KMS-11 (cell line): ENCODE measurements around the gene ELFN2.

ENCODE experiments used
- H2AFZ ChIP-seq: fragments of 200-600 bp; sonication (generic); 2 replicates; pipeline ENCODE4 v1.6.1; 2016; ENCODE audit warnings: antibody characterized with exemption, mixed run types, low read depth
- H3K27ac ChIP-seq: fragments of 200-600 bp; sonication (generic); 2 replicates; pipeline ENCODE4 v1.6.1; 2016; ENCODE audit warnings: mild to moderate bottlenecking, mixed run types
- H3K27me3 ChIP-seq: fragments of 200-600 bp; sonication (generic); 2 replicates; pipeline ENCODE4 v1.6.1; 2017; ENCODE audit warnings: mild to moderate bottlenecking, low read depth, mixed run types, moderate library complexity; ENCODE audit not compliant: insufficient read depth
- H3K36me3 ChIP-seq: fragments of 200-600 bp; sonication (generic); 2 replicates; pipeline ENCODE4 v1.6.1; 2017; ENCODE audit warnings: mild to moderate bottlenecking, mixed run types; ENCODE audit not compliant: insufficient read depth
- H3K4me1 ChIP-seq: fragments of 200-600 bp; sonication (generic); 2 replicates; pipeline ENCODE4 v1.6.1; 2016; ENCODE audit warnings: mild to moderate bottlenecking, low read depth, mixed run types; ENCODE audit not compliant: poor library complexity, severe bottlenecking
- H3K4me2 ChIP-seq: fragments of 200-600 bp; sonication (generic); 2 replicates; pipeline ENCODE4 v1.7.0; 2016; ENCODE audit warnings: mild to moderate bottlenecking, mixed run types
- H3K4me3 ChIP-seq: fragments of 200-600 bp; sonication (generic); IDR thresholded peaks from 2 replicates; pipeline ENCODE4 v1.6.1; 2017; ENCODE audit warnings: low read depth, low read length, mixed read lengths; ENCODE audit not compliant: insufficient read depth
- H3K79me2 ChIP-seq: fragments of 200-600 bp; sonication (generic); 2 replicates; pipeline ENCODE4 v1.6.1; 2016; ENCODE audit warnings: low read depth, mixed run types; ENCODE audit not compliant: insufficient read depth
- H3K9ac ChIP-seq: fragments of 200-600 bp; sonication (generic); 2 replicates; pipeline ENCODE4 v1.6.1; 2016; ENCODE audit warnings: mild to moderate bottlenecking, mixed run types
- H4K20me1 ChIP-seq: fragments of 200-600 bp; sonication (generic); 2 replicates; pipeline ENCODE4 v1.6.1; 2016; ENCODE audit warnings: mild to moderate bottlenecking, mixed run types; ENCODE audit not compliant: insufficient read depth
- TF ChIP-seq, protein P1 (sequence below): fragments of 200-600 bp; sonication (generic); conservative IDR thresholded peaks from 2 replicates; pipeline ENCODE4 v1.6.1; 2017; ENCODE audit warnings: low read depth, mild to moderate bottlenecking, antibody characterized with exemption, low read length, moderate library complexity, mixed read lengths

Gene ELFN2

GRCh38 chr22:37413546-37413945 lies 13.7 kb downstream of the ELFN2 start:
- Histone ChIP-seq H3K36me3 (no peaks in the 10 kb centered on the region), H3K9ac (no peak overlapping the region), H3K79me2 (no peaks in the 10 kb centered on the region), H3K4me2 (no peak overlapping the region), H3K27me3 (peaks cover 33% of the 10 kb centered on the region; the same call in 1 of the 2 replicates), H3K4me3 (no peak overlapping the region), H3K4me1 (no peaks in the 10 kb centered on the region), H4K20me1 (no peaks in the 10 kb centered on the region), H2AFZ (no peak overlapping the region), H3K27ac (no peak overlapping the region)
- TF ChIP-seq, protein P1, sequence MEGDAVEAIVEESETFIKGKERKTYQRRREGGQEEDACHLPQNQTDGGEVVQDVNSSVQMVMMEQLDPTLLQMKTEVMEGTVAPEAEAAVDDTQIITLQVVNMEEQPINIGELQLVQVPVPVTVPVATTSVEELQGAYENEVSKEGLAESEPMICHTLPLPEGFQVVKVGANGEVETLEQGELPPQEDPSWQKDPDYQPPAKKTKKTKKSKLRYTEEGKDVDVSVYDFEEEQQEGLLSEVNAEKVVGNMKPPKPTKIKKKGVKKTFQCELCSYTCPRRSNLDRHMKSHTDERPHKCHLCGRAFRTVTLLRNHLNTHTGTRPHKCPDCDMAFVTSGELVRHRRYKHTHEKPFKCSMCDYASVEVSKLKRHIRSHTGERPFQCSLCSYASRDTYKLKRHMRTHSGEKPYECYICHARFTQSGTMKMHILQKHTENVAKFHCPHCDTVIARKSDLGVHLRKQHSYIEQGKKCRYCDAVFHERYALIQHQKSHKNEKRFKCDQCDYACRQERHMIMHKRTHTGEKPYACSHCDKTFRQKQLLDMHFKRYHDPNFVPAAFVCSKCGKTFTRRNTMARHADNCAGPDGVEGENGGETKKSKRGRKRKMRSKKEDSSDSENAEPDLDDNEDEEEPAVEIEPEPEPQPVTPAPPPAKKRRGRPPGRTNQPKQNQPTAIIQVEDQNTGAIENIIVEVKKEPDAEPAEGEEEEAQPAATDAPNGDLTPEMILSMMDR: no peak

- Histone ChIP-seq H3K9ac (no peak overlapping the region), H2AFZ (no peak overlapping the region), H3K4me3 (no peak overlapping the region), H3K79me2 (no peaks in the 10 kb centered on the region), H3K27me3 (peaks cover 41% of the 10 kb centered on the region; the same call in 1 of the 2 replicates), H3K4me2 (no peak overlapping the region), H3K36me3 (no peaks in the 10 kb centered on the region), H4K20me1 (no peaks in the 10 kb centered on the region), H3K4me1 (no peaks in the 10 kb centered on the region), H3K27ac (no peak overlapping the region)
- TF ChIP-seq, protein P1: no peak
Measured at GRCh38 chr22:37412495-37413250, 14.6 kb downstream of the ELFN2 start.

DNA sequence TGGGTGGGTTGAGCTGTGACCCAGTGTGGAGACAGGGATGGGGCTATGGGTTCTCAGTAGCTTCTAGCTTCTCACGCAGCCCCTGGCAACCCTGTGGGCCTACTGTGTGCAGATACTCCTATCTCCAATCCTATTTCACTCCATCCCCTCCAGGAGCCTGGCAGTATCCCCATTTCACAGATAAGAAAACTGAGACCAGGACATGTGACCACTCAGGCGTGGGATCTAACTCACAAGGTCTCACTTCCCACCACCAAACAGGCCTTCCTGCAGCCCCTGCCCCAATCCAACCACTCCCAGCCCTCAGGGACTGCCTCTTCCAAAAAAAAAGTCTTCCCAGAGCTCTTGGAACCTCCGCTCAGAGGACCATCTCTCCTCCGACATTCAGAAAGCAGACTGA lies 15.6 kb downstream of the ELFN2 start:
- no peaks in the 10 kb centered on the region for H3K79me2 ChIP-seq
- no peak overlapping the region for H3K9ac ChIP-seq
- no peaks in the 10 kb centered on the region for H4K20me1 ChIP-seq
- TF ChIP-seq, protein P1: no peak
- H3K27me3 ChIP-seq: peaks cover 42% of the 10 kb centered on the region; the same call in 1 of the 2 replicates
- no peaks in the 10 kb centered on the region for H3K36me3 ChIP-seq
- no peak overlapping the region for H3K27ac ChIP-seq
- no peaks in the 10 kb centered on the region for H3K4me1 ChIP-seq
- H3K4me2 ChIP-seq: no peak overlapping the region
- no peak overlapping the region for H3K4me3 ChIP-seq
- H2AFZ ChIP-seq: no peak overlapping the region

DNA sequence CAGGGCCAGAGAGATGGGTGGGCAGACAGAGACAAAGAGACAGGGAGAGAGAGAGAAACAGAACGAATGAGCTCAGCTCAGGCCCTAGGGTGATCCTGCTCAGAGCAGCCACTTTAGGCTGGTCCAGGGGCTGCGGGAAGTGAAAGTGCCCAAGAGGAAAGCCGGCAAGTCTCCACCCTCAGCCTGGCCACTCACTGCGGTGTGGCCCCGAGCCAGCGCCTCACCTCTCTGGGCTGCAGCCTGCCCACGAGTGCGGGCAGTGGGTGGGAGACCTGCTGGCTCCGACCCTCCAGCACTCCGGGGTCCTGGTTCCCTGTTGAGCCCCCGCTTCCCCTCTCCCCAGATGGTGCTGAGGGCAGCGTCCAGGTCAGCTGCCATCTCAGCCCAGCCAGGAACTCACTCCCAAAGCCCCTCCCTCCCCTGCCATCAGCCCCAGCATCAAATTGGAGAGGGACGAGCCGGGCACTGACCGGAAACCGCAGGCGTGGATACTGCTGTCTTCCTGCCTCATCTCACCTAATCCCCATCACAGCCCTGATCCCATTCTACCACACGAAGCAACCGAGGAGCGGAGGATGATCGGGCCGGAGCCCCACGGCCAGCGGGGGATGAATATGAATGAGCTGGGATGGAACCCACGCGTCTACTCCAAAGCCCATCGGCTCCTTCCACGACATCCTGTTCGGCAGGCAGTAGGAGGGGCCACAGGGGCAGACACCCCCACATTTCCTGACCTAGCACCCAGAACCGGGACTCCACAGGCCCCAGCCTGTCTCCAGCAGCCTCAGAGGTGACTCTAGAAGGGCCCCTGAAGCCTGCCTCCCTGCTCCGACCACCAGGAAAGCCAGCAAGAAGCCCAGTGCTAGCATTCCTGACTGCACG lies 16.9 kb downstream of the ELFN2 start:
- Histone ChIP-seq H2AFZ (no peak overlapping the region), H3K4me1 (no peaks in the 10 kb centered on the region), H3K4me2 (no peak overlapping the region), H3K27me3 (peaks cover 45% of the 10 kb centered on the region; the same call in 1 of the 2 replicates), H4K20me1 (no peaks in the 10 kb centered on the region), H3K27ac (no peak overlapping the region), H3K9ac (no peak overlapping the region), H3K4me3 (no peak overlapping the region), H3K36me3 (no peaks in the 10 kb centered on the region), H3K79me2 (no peaks in the 10 kb centered on the region)
- TF ChIP-seq, protein P1: no peak
